NCI-H510A treated with DMSO at 0.1 percent for 48 hours (cell line): ENCODE measurements around the gene CDR2.
A peak's percentile ranks its signal among the peaks of the same experiment; 100 is the strongest.
"Not testable (repeated sequence)": the region's sequence is repeated elsewhere in the genome, so short reads cannot be mapped to it uniquely, and the experiment has no call there.

Experiments used
- DNase-seq: peaks from one replicate; lab custom pipeline; 2025; lab: John Stamatoyannopoulos, UW

CDR2 gene

GRCh38 chr16:22304411-22304810 is 70.0 kb downstream of the CDR2 start:
- no peak for DNase-seq

- DNase-seq: no peak
Measured at GRCh38 chr16:22302776-22303363, 71.5 kb downstream of the CDR2 start.

DNA sequence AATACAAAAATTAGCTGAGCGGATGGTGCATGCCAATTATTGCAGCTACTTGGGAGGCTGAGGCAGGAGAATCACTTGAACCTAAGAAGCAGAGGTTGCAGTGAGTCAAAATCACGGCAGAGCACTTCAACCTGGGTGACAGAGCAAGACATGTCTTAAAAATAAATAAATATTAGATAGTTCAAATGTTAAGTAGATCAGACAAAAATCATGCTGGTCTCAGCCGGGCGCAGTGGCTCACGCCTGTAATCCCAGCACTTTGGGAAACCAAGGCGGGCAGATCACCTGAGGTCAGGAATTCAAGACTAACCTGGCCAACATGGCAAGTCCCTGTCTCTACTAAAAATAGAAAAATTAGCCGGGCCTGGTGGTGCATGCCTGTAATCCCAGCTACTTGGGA is 73.0 kb downstream of the CDR2 start:
- not testable (repeated sequence) for DNase-seq

DNA sequence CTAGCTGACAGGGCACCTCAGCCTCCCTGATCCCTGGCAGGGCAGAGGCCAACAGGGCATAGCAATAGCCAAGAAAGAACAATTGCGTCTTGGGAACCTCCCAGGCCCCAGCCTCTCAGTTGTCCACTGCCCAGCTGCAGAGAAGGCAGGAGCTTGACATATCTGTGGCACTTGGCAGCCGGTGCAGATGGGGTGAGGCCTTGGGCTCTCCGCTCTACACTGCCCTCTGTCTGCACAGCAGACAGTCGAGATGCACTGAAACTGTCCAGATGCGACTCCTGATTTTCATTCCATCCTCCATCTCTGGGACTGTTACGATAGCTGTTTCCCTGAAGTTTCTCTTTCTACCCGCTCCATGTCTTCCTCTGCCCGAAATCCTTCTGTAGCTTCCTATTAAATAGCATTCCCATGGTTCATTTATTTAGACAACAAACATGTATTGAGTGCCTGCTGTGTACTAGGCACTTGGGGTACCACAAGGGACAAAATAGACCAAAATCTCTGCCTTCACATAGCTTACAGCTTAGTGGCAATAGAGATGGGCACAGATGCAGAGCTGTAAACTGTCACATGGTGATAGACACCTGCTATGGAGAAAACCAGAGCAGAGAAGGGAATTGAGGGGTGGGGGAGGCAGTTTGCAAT is 73.9 kb downstream of the CDR2 start:
- peak; percentile 56 for DNase-seq

DNA sequence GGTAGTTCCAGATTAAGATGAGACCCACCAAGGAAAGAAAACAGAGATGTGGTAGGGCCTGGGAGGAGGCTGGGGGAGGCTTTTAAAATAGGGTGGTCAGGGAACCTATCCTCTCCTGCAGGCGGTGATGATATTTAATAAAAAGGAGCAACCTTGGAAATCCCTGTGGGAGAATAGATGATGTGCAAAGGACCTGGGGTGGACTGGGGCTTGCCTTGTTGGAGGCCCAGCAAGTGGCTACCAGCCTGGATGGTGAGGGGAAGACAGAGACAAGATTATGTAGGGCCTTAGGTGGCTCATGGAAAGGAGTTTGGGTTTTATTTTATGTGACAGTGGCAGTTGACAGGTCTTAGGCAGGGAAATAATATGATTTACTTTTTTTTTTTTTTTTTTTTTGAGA is 75.4 kb downstream of the CDR2 start:
- DNase-seq: no peak

DNA sequence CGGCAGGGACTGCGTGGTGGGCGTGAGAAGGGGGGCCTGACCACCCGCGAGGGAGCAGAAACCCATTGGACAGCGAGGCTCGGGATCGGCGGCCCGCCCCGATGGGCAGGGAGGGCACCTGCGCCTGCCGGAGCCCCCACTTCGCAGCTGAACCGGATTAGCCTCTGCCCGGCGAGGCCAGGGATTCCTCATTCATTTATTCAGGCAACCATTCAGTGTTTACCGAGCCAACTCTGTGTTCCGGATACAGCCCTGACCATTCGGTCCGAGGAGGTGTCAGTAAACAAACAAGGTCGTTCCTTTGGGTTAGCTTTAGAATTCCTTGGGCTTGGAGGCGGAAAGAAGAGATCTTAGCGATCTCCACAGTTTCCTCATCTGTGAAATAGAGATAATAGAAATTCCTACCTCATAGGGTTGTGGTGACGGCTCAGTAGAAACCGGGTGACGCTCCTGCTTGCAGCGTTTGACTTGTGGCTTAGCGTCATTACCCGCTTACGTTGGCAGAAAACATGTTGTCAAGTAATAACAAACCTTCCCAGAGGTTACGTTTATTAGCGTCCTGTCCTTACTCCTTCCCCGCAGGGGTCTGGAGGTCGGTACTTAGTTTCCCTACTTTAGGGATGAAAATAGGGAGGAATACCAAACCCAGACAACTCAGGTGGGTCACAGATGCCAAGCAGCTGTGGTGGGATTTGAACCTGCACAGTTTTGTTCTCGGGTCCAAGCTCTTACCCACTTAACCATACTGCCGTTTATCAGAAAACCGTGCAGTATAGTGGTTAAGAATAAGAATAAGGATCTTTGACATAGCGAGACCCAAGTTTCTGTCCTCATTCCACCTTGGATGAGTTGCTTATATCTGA is 76.3 kb downstream of the CDR2 start:
- peak; percentile 84 for DNase-seq

DNA sequence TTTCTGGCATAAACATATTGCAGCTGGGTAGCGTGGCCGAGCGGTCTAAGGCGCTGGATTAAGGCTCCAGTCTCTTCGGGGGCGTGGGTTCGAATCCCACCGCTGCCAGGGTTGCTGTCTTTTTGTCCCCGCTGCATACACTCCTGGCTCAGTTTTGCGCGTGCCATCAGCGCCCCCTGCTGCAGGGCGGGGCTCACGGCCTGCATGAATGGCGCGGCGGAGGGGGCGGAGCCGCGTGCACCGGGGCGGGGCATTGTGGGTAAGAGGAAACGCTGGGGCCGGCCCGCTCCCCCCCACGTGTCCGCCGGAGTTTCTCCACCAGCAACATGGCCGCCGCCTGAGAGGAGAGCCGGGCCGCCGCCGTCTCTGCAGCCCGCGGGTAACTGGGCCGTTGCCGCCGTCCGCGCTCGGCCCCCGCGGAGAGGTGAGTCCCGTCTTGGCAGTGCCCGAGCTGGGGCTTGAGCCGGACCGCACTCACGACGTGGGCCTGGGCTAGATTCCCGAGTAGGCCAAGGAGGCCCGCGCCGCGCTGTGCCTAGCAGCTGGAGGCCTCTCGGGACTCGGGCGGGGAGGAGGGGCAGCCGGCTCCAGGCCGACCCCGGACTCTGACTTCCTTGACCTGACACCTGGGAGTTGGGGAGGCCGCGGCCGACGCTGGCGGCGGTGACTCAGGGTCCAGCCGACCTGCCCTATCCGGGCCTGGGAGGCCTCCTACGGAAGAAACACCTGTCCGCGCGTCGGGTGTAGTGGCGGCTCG is 77.1 kb downstream of the CDR2 start, which contains the start of gene POLR3E:
POLR3E (plus strand) TSS at position 296 of the 757 bp plus-strand sequence. CDS start 5,560 bp downstream, outside the sequence.
- peak; percentile 98 for DNase-seq

GRCh38 chr16:22296225-22297113 is 78.0 kb downstream of the CDR2 start:
- peak; percentile 51 for DNase-seq
